Activated CD8-positive, alpha-beta memory T cell treated with anti-CD3 and anti-CD28 coated beads, Interleukin-2, amount 50 U/mL, for 1 hour (primary cell): ENCODE measurements around the gene TBC1D24.
"Not testable (repeated sequence)": the region's sequence is repeated elsewhere in the genome, so short reads cannot be mapped to it uniquely, and the experiment has no call there.

Experiments used
- DNase-seq: peaks from one replicate; pipeline ENCODE4 v3.0.0-alpha.2; 2020; ENCODE audit errors: extremely low read depth

TBC1D24 gene

DNA sequence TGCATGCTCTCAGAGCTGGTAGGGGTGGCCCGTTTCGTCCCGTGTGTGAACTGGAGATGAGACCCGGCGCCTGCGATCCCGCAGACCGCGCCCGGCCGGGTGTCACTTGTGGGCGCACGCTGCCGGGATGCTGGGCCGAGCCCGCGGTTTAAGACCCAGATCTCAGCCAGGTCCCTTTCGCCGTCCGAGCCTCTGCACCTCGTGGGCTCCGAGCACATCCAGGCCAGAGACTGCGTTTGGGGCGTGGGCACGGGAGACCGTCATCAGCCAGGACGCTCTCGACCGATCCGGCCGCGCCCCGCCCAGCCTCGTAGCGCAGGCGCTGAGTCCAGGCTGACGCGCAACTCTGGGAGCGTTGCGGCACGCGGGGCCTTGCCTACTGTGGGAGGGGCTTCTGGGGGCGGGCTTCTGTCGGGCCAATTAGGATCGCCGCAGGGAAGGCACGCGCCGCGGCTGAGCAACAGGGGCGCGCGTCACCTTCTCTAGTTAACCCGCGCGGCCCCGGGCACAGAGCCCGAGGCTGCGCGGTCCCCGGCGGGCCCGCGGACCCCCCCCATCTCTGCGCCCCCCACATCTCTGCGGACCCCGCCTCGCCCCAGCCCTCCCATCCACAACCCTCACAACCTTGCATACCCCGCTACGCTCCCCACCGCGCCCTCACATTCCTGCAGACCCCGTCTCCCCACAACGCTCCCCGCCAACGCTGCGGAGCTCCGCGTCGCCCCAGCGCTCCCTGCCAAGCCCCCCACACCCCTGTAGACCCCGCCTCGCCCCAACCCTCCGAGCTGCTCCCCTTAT, 57.0 kb downstream of the TBC1D24 start:
- peak; percentile 90 for DNase-seq

DNA sequence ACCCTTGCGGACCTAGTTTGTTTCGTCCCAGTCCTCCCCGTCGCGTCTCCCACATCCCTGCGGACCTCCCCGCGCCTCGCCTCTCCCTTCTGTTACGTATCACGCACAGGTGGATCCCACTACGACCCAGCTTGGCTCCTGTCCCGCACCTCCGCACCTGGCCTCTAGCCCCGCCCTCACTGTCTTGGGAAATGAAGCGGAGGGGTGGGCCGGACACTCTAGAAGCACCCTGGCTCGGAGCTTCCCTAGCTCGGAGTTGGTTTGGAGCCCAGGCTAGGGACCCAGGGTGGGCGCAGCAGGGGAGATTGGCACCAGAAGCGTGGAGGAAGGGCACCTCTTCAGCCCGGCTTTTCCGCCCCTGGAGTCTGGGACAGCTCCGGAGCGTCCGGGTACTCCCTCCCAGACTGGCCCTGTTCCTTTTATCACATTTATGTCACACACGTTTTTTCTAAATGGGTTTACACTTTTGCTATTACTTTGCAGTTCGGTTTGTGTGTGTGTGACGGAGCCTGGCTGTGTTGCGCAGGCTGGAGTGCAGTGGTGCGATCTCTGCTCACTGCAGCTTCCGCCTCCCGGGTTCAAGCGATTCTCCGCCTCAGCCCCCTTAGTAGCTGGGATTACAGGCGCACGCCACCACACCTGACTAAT, 57.7 kb downstream of the TBC1D24 start:
- no peak for DNase-seq

DNA sequence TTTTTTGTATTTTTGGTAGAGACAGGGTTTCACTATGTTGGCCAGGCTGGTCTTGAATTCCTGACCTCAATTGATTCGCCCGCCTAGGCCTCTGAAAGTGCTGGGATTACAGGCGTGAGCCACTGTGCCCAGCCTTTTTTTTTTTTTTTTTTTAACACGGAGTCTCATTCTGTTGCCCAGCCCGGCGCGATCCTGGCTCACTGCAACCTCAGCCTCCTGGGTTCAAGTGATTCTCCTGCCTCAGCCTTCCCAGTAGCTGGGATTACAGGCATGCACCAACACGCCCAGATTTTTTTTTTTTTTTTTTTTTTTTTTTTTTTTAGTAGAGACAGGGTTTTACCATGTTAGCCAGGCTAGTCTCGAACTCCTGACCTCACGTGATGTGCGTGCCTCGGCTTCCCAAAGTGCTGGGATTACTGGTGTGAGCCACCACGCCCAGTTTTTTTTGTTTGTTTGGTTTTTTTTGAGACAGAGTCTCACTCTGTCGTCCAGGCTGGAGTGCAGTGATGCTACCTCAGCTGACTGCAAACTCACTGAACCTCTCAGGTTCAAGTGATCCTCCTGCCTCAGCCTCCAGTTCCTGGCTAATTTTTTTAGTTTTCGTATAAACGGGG, 58.3 kb downstream of the TBC1D24 start:
- not testable (repeated sequence) for DNase-seq

DNA sequence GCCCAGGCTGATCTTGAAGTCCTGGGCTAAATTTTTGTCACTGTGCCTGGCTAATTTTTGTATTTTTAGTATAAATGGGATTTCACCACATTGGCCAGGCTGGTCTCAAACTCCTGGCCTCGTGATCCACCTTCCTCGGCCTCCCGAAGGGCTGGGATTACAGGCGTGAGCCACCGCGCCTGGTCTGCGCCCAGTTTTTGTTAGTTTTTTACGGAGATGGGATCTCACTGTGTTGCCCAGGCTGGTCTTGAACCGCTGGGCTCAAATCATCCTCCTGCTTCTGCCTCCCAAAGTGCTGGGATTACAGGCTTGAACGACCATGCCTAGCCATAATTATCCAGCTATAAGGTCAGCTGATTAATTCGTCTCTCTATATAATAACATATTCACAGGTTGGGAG, 59.0 kb downstream of the TBC1D24 start:
- DNase-seq: no peak

DNA sequence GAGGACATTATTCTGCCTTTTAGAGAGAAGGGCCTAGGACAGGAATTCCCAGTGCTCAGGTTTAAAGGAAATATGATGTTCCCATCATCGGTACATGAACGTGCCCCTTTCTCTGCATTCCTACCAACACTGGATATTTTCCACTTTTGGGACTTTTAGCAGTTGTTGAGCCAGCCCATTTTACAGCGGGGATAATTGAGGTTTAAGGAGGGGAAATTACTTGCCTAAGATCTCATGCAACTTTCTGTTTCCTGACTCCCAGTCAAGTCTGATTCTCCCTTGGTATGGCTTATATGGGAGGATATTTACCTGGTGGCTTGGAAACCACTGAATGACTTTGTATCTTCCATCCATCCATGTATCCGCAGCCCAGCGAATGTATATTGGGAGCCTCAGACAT, 59.4 kb downstream of the TBC1D24 start:
- not testable (repeated sequence) for DNase-seq

DNA sequence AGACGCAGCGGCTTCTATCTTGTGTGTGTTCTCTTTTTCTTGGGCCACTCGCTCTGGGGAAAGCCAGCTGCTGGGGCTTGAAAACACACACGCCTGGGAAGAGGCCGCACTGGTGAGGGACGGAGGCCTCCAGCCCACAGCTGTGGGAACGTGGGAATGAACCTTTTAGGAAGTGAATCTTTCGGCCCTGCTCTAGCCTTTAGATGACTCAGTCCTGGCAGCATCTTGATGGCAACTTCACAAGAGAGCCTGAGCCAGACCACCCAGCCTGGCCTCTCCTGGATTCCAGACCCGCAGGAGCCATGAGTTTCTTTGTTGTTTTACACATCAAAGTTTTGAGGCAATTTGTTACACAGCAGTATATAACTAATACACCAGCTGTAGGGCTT, 60.7 kb downstream of the TBC1D24 start:
- no peak for DNase-seq

DNA sequence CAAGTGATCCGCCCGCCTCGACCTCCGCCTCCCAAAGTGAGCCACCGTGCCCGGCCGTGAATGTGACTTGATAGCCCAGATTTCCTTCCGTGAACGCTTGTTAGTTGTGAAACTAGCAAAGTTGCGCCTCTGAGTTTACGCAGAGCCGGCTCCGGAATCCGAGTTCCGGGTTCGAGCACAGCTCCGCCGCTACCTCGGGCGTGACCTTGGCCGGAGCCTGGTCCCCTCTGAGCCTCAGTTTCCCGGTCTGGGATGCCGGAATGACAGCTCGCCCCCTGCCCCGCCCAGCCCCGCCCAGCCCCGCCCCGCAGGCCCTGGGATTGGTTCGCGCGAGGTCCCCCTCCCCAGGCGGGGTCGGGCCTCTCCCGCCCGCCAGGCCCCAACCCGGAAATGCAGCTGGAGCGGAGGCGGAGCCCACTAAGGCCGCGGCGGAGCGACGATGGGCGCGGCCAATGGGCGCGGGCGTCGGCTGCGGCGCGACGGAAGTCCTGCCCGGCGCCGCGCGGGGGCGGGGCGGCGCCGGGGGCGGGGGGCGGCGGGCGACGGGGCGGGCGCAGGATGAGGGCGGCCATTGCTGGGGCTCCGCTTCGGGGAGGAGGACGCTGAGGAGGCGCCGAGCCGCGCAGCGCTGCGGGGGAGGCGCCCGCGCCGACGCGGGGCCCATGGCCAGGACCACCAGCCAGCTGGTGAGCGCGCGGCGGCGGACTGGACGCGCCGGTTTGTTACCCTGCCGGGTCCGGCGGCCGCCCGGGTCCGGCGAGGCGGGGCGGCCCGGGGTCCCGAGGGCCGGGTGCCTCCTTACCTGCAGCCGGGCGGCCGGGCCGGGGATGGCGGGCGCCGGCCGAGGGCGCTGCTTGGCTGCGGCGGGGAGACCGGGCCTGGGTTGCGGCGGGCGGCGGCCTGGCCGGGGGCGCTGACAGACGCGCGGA, 62.8 kb downstream of the TBC1D24 start, which contains the start of gene PDPK1:
Gene PDPK1, plus strand, starts transcription at position 571 of the 929 bp plus-strand sequence. Its CDS starts 92 bp downstream, at position 663.
- DNase-seq: peak; percentile 80

DNA sequence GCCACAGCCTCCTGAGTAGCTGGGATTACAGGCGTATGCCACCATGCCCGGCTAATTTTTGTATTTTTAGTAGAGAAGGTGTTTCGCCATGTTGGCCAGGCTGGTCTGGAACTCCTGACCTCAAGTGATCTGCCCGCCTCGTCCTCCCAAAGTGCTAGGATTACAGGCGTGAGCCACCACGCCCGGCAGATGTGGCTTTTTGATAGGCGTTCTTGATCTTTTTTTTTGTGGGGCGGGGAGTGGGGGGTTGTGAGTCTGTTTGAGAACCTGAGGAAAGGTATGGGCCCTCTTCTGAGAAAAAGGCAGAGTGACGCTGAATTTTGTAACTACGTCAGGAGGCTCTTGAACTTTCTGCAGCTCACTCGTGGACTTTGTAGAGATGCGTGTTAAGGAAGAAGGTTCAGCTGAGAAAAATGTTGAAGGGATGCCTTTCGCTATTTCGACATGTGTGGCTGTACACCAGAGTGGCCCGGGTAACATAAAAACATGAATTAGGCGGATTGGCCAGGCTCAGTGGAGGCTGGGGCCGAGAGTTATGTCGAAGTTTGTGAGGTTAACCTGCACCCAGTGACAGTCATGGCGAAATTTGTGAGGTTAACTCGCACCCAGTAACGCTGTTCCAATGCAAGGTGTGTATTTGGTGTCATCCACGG, 64.4 kb downstream of the TBC1D24 start:
- DNase-seq: not testable (repeated sequence)

DNA sequence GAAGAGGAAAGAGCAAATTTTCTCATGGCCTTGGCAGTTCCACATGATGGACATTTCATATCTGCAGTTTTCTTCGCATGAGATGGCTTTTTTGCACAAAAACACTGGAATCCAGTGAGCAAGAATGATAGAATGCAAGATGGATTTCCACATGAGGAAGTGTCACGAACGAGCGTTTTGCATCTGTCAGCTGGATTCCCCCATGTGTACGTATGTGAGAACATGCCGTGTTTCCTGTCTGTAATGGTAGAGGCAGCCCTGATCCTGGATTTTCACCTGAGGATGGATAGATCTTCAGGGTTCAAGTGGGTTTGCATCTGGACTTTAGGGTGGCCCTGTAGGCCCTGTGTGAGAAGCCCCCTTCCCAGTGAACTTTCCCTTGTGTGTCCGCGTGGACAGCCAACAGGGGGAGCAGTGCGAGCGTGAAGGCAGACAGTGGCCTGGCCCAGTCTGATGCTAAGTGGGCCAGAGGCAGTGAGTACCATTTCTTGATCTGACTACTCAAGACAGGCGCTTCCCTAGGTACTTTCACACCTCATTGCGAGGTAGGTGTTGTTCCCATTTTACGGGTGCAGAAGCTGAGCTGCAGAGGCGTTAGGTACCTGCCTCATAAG, 65.0 kb downstream of the TBC1D24 start:
- not testable (repeated sequence) for DNase-seq

DNA sequence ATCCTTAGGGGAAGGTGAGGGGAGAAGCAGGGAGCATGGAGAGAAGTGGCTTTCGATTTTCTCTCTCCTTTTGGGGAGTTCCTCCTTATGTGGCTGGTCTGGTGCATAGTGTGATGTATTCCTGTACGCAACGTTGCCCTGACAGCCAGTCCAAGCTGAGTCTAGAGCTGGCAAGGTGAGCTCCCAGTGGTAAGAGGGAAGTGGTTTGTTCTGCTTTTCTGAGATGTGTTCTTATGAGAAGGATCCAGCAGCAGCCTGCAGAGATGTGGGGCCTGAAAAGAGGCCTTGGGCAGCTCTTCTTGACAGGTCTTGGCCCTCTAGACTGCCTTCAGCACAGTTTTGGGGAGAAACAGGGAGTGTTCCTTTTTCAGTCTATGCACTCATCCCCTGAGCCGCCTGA, 66.0 kb downstream of the TBC1D24 start:
- DNase-seq: not testable (repeated sequence)

DNA sequence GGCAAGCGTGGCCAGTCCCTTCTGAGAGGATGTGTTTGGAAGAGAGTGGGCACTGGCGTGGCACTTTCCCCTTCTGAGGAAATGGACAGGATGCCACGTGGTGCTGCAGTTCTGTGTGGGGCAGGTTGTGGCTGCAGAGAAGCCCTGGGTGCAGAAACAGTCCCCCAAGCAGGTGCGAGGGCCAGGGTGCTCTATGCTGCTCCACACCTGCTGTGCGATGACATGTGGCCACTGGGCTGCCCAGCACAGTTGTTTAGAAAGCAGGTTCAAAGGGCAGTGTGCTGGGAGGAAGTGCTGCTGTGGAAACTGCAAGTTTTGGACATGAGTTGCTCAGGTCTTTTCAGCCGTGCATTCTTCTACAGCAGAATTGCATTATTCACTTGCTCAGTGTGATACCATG, 66.5 kb downstream of the TBC1D24 start:
- DNase-seq: not testable (repeated sequence)

DNA sequence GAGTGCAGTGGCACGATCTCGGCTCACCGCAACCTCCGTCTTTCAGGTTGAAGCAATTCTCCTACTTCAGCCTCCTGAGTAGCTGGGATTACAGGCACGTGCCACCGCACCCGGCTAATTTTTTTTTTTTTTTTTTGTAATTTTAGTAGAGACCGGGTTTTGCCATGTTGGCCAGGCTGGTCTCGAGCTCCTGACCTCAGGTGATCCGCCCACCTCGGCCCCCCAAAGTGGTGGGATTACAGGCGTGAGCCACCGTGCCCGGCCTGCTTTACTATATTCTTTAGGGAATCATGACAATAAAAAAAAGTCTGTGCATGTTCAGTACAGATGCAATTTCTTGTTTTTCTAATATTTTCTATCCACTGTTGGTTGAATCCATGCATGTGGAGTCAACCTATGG, 68.8 kb downstream of the TBC1D24 start:
- not testable (repeated sequence) for DNase-seq

DNA sequence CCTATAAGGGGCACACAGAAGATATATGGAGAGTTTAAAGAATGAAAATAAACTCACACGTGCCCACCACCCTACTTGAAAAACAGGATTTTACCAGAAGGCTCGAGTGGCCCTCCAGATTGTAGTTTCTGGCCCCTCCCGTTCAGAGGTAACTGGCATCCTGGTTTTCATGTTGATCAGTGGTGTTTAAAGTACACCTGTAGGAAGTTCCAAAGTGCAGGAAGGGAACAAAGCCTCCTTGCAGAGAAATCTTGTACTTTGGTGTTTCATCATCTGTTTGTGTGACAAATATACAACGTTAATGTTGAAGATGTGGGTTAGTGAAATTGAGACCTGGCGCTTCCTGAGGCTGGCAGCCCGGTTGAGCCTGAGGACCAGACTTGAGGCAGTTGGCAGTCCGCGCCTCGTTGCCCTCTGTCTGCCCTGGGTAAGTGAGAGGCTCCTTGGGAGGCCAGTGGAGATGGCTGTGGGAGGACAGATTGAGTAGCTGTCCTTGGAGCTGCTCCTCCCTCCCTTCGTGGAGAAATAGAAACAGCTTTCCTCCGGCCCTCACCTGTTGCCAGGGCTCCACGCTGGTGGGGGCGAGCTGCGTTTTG, 75.5 kb downstream of the TBC1D24 start:
- not testable (repeated sequence) for DNase-seq

DNA sequence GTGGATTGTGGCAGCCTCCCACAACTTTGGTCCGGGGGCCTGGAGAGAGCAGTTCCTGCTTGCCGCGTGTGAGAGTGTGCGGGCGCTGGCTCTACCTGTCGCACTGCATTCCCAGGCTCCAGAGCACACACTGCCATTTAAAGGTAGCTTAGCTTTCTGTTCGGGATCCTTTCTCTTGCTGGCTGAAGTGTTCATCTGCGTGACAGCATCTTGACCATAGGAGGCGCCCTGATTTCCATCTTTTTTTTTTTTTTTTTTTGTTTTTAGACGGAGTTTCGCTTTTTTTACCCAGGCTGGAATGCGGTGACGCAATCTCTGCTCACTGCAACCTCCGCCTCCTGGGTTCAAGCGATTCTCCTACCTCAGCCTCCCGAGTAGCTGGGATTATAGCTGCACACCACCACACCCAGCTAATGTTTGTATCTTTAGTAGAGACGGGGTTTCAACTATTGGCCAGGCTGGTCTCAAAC, 76.5 kb downstream of the TBC1D24 start:
- DNase-seq: not testable (repeated sequence)

DNA sequence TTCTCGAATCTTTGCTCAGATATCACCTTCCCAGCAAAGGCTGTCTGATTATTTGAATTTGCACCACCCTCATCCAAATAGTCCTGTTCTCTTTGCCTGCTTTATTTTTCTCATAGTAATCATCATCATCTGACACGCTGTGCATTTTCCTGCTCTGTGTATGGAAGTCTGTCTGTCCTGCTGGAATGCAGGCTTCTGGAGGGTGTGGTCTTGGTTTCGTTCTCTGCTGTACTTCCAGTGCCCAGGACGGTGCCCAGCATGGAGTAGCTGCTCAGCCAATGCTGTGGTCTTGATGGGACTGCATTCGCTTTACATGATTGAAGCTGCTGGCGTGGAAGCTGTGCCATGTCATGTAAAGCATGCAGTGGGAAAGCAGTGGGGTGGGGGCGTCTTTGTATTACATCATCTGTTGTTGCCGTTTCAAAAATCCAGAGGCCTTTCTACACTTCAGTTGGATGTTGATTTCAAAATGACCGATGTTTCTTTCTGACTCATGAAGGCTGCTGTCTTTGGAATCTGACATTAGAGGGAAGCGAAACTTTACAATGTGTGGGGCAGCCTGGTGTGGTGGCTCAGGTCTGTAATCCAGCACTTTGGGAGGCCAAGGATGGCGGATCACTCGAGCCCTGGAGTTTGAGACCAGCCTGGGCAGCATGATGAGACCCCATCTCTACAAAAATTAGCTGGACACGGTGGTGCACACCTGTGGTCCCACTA, 79.9 kb downstream of the TBC1D24 start:
- DNase-seq: not testable (repeated sequence)
